ENCODE results near the gene TGM5.
"Not testable (repeated sequence)": the region's sequence is repeated elsewhere in the genome, so short reads cannot be mapped to it uniquely, and the experiment has no call there.

GRCh38 chr15:43198556-43198955 lies 68.2 kb downstream of the TGM5 start:
- TF ChIP-seq, protein P1, sequence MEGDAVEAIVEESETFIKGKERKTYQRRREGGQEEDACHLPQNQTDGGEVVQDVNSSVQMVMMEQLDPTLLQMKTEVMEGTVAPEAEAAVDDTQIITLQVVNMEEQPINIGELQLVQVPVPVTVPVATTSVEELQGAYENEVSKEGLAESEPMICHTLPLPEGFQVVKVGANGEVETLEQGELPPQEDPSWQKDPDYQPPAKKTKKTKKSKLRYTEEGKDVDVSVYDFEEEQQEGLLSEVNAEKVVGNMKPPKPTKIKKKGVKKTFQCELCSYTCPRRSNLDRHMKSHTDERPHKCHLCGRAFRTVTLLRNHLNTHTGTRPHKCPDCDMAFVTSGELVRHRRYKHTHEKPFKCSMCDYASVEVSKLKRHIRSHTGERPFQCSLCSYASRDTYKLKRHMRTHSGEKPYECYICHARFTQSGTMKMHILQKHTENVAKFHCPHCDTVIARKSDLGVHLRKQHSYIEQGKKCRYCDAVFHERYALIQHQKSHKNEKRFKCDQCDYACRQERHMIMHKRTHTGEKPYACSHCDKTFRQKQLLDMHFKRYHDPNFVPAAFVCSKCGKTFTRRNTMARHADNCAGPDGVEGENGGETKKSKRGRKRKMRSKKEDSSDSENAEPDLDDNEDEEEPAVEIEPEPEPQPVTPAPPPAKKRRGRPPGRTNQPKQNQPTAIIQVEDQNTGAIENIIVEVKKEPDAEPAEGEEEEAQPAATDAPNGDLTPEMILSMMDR (IDR thresholded peaks at IDR 0.05), result not testable (repeated sequence)
- TF ChIP-seq EP300, POLR2A (IDR thresholded peaks at IDR 0.05): not testable (repeated sequence)

Data from suprapubic skin (tissue), 3 donors.